ENCODE results near the gene USP19. TPM values are rescaled to one million over a fixed set of nuclear protein-coding genes. Genes with fewer than 3 reads are reported as not detected.

Gene USP19
- total and polyA plus RNA-seq, 2 of the 4 experiments (the other 2 are of a cell fraction): 24.7 to 39.7 TPM

DNA sequence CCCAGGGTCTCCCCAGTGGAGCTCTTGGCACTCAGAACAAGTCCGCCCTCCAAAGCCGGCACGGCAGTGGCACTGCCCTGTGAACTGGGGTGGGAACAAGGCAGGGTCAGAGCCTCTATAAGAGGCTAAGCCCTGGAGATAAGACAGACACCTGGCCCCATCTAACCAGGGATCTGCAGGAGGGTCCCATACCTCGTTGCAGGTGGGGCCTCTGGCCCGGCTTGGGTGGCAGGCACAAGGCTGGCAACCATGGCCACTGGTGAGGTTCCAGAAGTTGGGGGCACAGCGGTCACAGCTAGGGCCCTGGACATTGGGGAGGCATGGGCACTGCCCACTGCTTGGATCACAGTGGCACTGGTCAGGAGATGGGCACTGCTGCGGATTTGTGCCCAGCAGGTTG, 3.6 kb upstream of the USP19 start:
- dilution Hi-C loops (cut with HindIII; ENCODE audit: low sequenced_read_pairs, unreplicated experiment) (no loop called here), in situ Hi-C loops (cut with MboI; ENCODE audit: low sequenced_read_pairs) (no loop called here), intact Hi-C loops (cut with micrococcal nuclease) (no loop called here)
- Histone ChIP-seq H4K5ac (ENCODE audit: low read depth, low read length) (no peak overlapping the region), H3K4ac (ENCODE audit: low read depth, low read length) (no peak overlapping the region), H4K91ac (ENCODE audit: insufficient read depth, low read depth, low read length) (no peak overlapping the region), H3K56ac (ENCODE audit: extremely low read depth, insufficient read depth, low read length) (no peak overlapping the region), H3K9ac (ENCODE audit: low read depth, low read length) (no peak overlapping the region), H3K4me3 (ENCODE audit: insufficient read depth, low read depth, low read length) (no peak overlapping the region), H3K4me2 (ENCODE audit: low read depth, low read length) (no peak overlapping the region), H3K79me1 (ENCODE audit: low read depth in 1 of 2, low read length in 2 of 2) (peaks cover 15 to 52% of the 10 kb centered on the region in 2 experiments), H3K9me1 (ENCODE audit: insufficient read depth, low read length) (peaks cover 5% of the 10 kb centered on the region; the same call in 1 of the 2 replicates), H2AFZ (replicated peaks; ENCODE audit: low read length, poor library complexity) (no peak overlapping the region), H2BK20ac (ENCODE audit: low read depth, low read length) (no peak overlapping the region), H3K27ac (ENCODE audit: insufficient read depth, low read length) (no peak overlapping the region), H3K27me3 (ENCODE audit: control insufficient read depth, insufficient read depth, low read length) (no peaks in the 10 kb centered on the region), H3K18ac (ENCODE audit: low read depth, low read length) (no peak overlapping the region), H2BK120ac (ENCODE audit: low read depth, low read length) (no peak overlapping the region), H2BK15ac (ENCODE audit: low read depth, low read length) (no peak overlapping the region), H3K9me3 (ENCODE audit: control insufficient read depth, insufficient read depth, low read length) (no peaks in the 10 kb centered on the region), H2AK9ac (replicated peaks; ENCODE audit: low read depth, low read length, poor library complexity) (no peak overlapping the region), H4K20me1 (ENCODE audit: insufficient read depth, low read length) (peaks cover 6% of the 10 kb centered on the region), H2BK5ac (ENCODE audit: low read depth, low read length, poor library complexity, severe bottlenecking) (no peak overlapping the region), H3K14ac (replicated peaks; ENCODE audit: low read depth, low read length) (no peak overlapping the region), H3K4me1 (ENCODE audit: control insufficient read depth, insufficient read depth, low read length) (peaks cover 6% of the 10 kb centered on the region), H4K8ac (ENCODE audit: low read depth in 2 of 2, low read length in 2 of 2) (no peak overlapping the region), H3K23ac (ENCODE audit: low read depth, low read length) (no peak overlapping the region), H2AK5ac (ENCODE audit: low read depth, low read length) (no peak overlapping the region), H3K36me3 (ENCODE audit: control insufficient read depth, insufficient read depth, low read length) (peaks cover 73% of the 10 kb centered on the region)
- ATAC-seq (ENCODE audit: low read depth): no peak
- TF ChIP-seq RFX5 (IDR thresholded peaks at IDR 0.05; ENCODE audit: low read depth, low read length) (no peak), MAFK (IDR thresholded peaks at IDR 0.05; ENCODE audit: low read depth, low read length) (no peak), FOS (IDR thresholded peaks at IDR 0.05; ENCODE audit: low read depth, low read length) (no peak), MAZ (IDR thresholded peaks at IDR 0.05; ENCODE audit: borderline replicate concordance, low read depth, low read length) (no peak), RCOR1 (IDR thresholded peaks at IDR 0.05; ENCODE audit: insufficient replicate concordance, low read length) (no peak)
- no peak for DNase-seq
- ChIA-PET CTCF (no interaction called here), POLR2A (ENCODE audit: unreplicated experiment) (no interaction called here)
- BruUV-seq (replicated peaks): no TSS peak
- WGBS, 2 experiments (ENCODE audit: extremely low coverage in 2 of 2, insufficient read length in 1 of 2): 100% methylated on average over 1 of the region's 7 CpGs; no CpG with 5 or more reads in 1 of the 2 experiments

Measured in IMR-90 (cell line).